OCI-LY1 (cell line): ENCODE data around the gene TNNI2.

Experiments used
- H2AFZ ChIP-seq: fragments of 200-600 bp; sonication (generic), shearing (Covaris generic); 2 replicates; pipeline ENCODE4 v1.6.0; 2014; ENCODE audit warnings: antibody characterized with exemption, mild to moderate bottlenecking, low read length
- H3F3A ChIP-seq: fragments of 200-600 bp; sonication (generic), shearing (Covaris generic); 2 replicates; pipeline ENCODE4 v1.6.0; 2014; ENCODE audit warnings: mild to moderate bottlenecking, antibody characterized with exemption, low read length, moderate library complexity; ENCODE audit not compliant: insufficient read depth
- H3K27ac ChIP-seq: fragments of 200-600 bp; sonication (generic); 2 replicates; pipeline ENCODE4 v1.5.1; 2014; ENCODE audit warnings: low read length, mixed run types, mild to moderate bottlenecking, low read depth; ENCODE audit not compliant: poor library complexity, severe bottlenecking
- H3K27me3 ChIP-seq: fragments of 200-600 bp; sonication (generic); 2 replicates; pipeline ENCODE4 v1.6.0; 2014; ENCODE audit warnings: antibody characterized with exemption, mild to moderate bottlenecking, low read length, moderate library complexity; ENCODE audit not compliant: insufficient read depth
- H3K36me3 ChIP-seq: fragments of 200-600 bp; sonication (generic); 2 replicates; pipeline ENCODE4 v1.6.1; 2014; ENCODE audit warnings: mild to moderate bottlenecking, antibody characterized with exemption, low read length, moderate library complexity, mixed read lengths; ENCODE audit not compliant: insufficient read depth
- H3K4me1 ChIP-seq: fragments of 200-600 bp; sonication (generic); 2 replicates; pipeline ENCODE4 v1.5.1; 2014; ENCODE audit warnings: mild to moderate bottlenecking, low read length, moderate library complexity; ENCODE audit not compliant: insufficient read depth, severe bottlenecking
- H3K4me2 ChIP-seq: fragments of 200-600 bp; sonication (generic), shearing (Covaris generic); 2 replicates; pipeline ENCODE4 v1.6.1; 2014; ENCODE audit warnings: low read length
- H3K4me3 ChIP-seq: fragments of 200-600 bp; sonication (generic); 2 replicates; pipeline ENCODE4 v1.5.1; 2014; ENCODE audit warnings: low read length, low read depth, mild to moderate bottlenecking, mixed read lengths; ENCODE audit not compliant: poor library complexity, severe bottlenecking
- H3K79me2 ChIP-seq: fragments of 200-600 bp; shearing (Covaris generic); 2 replicates; pipeline ENCODE4 v1.6.1; 2016; ENCODE audit warnings: mixed run types, low read length, mixed read lengths; ENCODE audit not compliant: insufficient read depth
- H3K9ac ChIP-seq: fragments of 200-600 bp; sonication (generic), shearing (Covaris generic); 2 replicates; pipeline ENCODE4 v1.6.1; 2014; ENCODE audit warnings: mild to moderate bottlenecking, low read length, mixed read lengths
- H3K9me2 ChIP-seq: fragments of 200-600 bp; sonication (generic), shearing (Covaris generic); 2 replicates; pipeline ENCODE4 v1.6.1; 2014; ENCODE audit warnings: low read depth, mild to moderate bottlenecking, low read length, mixed read lengths
- H3K9me3 ChIP-seq: fragments of 200-600 bp; shearing (Covaris generic); 2 replicates; pipeline ENCODE4 v1.6.1; 2014; ENCODE audit warnings: low read length, mixed read lengths
- H4K20me1 ChIP-seq: fragments of 200-600 bp; sonication (generic), shearing (Covaris generic); 2 replicates; pipeline ENCODE4 v1.6.0; 2016; ENCODE audit warnings: mild to moderate bottlenecking, low read length; ENCODE audit not compliant: insufficient read depth
- EZH2 ChIP-seq: fragments of 200-600 bp; sonication (generic), shearing (Covaris generic); IDR thresholded peaks from 2 replicates; pipeline ENCODE4 v1.8.0; 2017; ENCODE audit warnings: borderline replicate concordance, mixed run types, mild to moderate bottlenecking, antibody characterized with exemption, low read length, moderate library complexity, mixed read lengths
- TF ChIP-seq, protein P1 (sequence below): fragments of 200-600 bp; sonication (generic), shearing (Covaris generic); IDR thresholded peaks from 2 replicates; pipeline ENCODE4 v1.5.1; 2017; ENCODE audit warnings: mild to moderate bottlenecking, antibody characterized with exemption, low read length, moderate library complexity, mixed read lengths

TNNI2 gene

DNA sequence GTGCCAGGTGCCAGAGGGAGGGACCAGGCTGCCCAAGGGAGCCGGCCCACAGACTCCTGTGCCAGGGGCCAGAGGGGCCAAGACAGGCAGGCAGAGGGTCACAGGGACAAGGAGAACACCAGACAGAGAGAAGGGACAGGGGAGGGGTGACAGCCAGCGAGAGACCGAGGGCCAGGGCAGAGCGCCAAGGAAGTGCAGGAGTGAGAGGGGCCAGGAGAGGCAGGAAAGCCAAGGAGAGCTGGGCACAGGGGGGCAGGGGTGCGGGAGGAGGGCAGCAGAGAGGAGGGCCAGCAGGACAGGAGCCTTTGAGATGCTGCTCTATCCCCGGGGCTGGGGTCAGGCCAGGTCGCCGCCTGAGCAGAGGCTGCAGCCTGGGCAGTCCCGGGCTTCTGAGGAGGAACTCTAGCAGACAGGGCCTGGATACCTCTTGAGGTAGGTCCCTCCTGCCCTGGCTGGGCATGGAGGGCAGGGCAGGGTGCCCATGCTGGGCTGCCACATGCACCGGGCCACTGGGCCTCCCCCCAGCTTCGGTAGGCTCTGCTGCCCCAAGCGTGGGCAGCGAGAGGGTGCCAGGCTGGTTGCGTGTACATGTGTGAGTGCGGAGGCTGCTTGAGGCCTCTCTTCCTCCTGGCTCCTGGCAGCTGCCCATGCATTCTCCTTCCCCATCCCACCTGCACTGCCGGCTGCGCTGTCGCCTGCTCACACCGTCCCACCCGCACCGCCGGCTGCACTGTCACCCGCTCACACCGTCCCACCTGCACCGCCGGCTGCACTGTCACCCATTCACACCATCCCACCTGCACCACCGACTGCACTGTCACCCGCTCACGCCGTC is 26.3 kb downstream of the TNNI2 start:
- H3K4me1 ChIP-seq = peaks cover 26% of the 10 kb centered on the region
- H3K27ac ChIP-seq = no peak overlapping the region
- H3K9me2 ChIP-seq = no peaks in the 10 kb centered on the region
- H3K79me2 ChIP-seq = no peaks in the 10 kb centered on the region; the same call in 1 of the 2 replicates
- H2AFZ ChIP-seq = no peak overlapping the region
- no peak overlapping the region for H3K4me3 ChIP-seq
- no peaks in the 10 kb centered on the region; the same call in 1 of the 2 replicates for H4K20me1 ChIP-seq
- no peaks in the 10 kb centered on the region for H3K9me3 ChIP-seq
- no peak overlapping the region for H3K4me2 ChIP-seq
- no peak overlapping the region for H3K9ac ChIP-seq
- no peaks in the 10 kb centered on the region for H3F3A ChIP-seq
- no peak for TF ChIP-seq EZH2
- TF ChIP-seq, protein P1, sequence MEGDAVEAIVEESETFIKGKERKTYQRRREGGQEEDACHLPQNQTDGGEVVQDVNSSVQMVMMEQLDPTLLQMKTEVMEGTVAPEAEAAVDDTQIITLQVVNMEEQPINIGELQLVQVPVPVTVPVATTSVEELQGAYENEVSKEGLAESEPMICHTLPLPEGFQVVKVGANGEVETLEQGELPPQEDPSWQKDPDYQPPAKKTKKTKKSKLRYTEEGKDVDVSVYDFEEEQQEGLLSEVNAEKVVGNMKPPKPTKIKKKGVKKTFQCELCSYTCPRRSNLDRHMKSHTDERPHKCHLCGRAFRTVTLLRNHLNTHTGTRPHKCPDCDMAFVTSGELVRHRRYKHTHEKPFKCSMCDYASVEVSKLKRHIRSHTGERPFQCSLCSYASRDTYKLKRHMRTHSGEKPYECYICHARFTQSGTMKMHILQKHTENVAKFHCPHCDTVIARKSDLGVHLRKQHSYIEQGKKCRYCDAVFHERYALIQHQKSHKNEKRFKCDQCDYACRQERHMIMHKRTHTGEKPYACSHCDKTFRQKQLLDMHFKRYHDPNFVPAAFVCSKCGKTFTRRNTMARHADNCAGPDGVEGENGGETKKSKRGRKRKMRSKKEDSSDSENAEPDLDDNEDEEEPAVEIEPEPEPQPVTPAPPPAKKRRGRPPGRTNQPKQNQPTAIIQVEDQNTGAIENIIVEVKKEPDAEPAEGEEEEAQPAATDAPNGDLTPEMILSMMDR = no peak
- peaks cover 59% of the 10 kb centered on the region for H3K36me3 ChIP-seq
- no peaks in the 10 kb centered on the region for H3K27me3 ChIP-seq

DNA sequence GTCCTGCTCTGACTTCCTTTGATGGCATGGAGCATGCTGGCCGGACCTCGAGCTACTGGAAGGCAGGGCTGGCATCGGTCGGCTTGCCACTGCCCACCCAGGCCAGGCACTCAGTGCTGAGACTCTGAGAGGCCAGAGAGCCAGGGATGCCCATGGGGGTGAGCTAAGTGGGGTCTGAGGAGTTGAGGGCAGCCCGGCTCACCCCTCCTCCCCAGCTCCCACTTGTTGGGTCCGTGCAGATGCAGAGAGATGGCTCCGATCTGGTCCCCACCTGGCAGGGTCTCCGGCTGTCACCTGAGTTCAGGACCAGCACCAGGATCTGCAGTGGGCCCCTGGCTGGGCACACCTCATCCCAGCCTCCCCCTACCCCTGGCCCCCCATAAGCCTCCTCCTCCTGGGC is 27.4 kb downstream of the TNNI2 start:
- no peak overlapping the region for H3K9ac ChIP-seq
- H3K9me2 ChIP-seq = no peaks in the 10 kb centered on the region
- peaks cover 36% of the 10 kb centered on the region for H3K4me1 ChIP-seq
- peaks cover 50% of the 10 kb centered on the region for H3K36me3 ChIP-seq
- TF ChIP-seq EZH2 = no peak
- TF ChIP-seq, protein P1 = no peak
- no peak overlapping the region for H3K4me2 ChIP-seq
- H3K79me2 ChIP-seq = no peaks in the 10 kb centered on the region; the same call in 1 of the 2 replicates
- no peak overlapping the region for H2AFZ ChIP-seq
- H3K9me3 ChIP-seq = no peaks in the 10 kb centered on the region
- no peaks in the 10 kb centered on the region; the same call in 1 of the 2 replicates for H4K20me1 ChIP-seq
- no peak overlapping the region for H3K27ac ChIP-seq
- no peaks in the 10 kb centered on the region for H3F3A ChIP-seq
- no peak overlapping the region for H3K4me3 ChIP-seq
- H3K27me3 ChIP-seq = no peaks in the 10 kb centered on the region

DNA sequence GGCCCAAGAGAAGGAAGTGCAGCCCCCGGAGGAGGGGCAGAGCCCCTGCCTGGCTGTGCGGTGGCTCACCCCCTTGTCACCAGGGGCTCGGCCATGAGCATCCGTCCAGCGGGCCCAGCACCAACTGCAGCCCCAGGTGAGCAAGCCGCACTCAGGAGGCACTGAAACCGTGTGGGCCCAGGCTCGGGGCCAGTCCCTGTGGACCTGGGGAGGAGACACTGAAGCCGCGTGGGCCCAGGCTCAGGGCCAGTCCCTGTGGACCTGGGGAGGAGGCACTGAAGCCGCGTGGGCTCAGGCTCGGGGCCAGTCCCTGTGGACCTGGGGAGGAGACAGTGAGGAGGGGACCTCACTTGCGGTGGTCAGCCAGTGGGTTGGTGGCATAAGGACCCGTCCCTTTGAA is 28.0 kb downstream of the TNNI2 start:
- no peaks in the 10 kb centered on the region for H3K27me3 ChIP-seq
- no peaks in the 10 kb centered on the region for H3K9me2 ChIP-seq
- H3K79me2 ChIP-seq = no peaks in the 10 kb centered on the region
- H4K20me1 ChIP-seq = no peaks in the 10 kb centered on the region
- no peak overlapping the region for H3K27ac ChIP-seq
- H3K4me1 ChIP-seq = peaks cover 36% of the 10 kb centered on the region
- H3K4me2 ChIP-seq = no peak overlapping the region
- H3F3A ChIP-seq = no peaks in the 10 kb centered on the region
- H3K36me3 ChIP-seq = peaks cover 46% of the 10 kb centered on the region
- H2AFZ ChIP-seq = no peak overlapping the region
- H3K4me3 ChIP-seq = no peak overlapping the region
- H3K9me3 ChIP-seq = no peaks in the 10 kb centered on the region
- TF ChIP-seq, protein P1 = no peak
- TF ChIP-seq EZH2 = no peak
- H3K9ac ChIP-seq = no peak overlapping the region
